Mesendoderm (in vitro differentiated cells): Measurements from ENCODE around the gene CCNY.

Source experiments
- DNase-seq: peaks from one replicate; pipeline ENCODE4 v3.0.0; 2013
- H2AK5ac ChIP-seq: 2 replicates; pipeline ENCODE4 v1.6.1; 2013; ENCODE audit warnings: low read length, inconsistent platforms
- H2BK120ac ChIP-seq: 2 replicates; pipeline ENCODE4 v1.6.1; 2013; ENCODE audit warnings: low read depth, mild to moderate bottlenecking, low read length, moderate library complexity, mixed read lengths
- H2BK15ac ChIP-seq: replicated peaks from 2 replicates; pipeline ENCODE4 v1.6.1; 2013; ENCODE audit warnings: low read depth, mild to moderate bottlenecking, moderate library complexity
- H2BK5ac ChIP-seq: 2 replicates; pipeline ENCODE4 v1.6.1; 2013; ENCODE audit warnings: low read length, inconsistent platforms
- H3K18ac ChIP-seq: 2 replicates; pipeline ENCODE4 v1.6.1; 2013; ENCODE audit warnings: mild to moderate bottlenecking, low read length, mixed read lengths
- H3K23ac ChIP-seq: one replicate; pipeline ENCODE4 v1.6.1; 2013; ENCODE audit warnings: low read length
- H3K27ac ChIP-seq: 2 replicates; pipeline ENCODE4 v1.5.1; 2013; ENCODE audit warnings: low read depth, mild to moderate bottlenecking, inconsistent platforms, low read length, moderate library complexity
- H3K27me3 ChIP-seq: 2 replicates; pipeline ENCODE4 v1.6.1; 2013; ENCODE audit warnings: low read length, control low read depth, mild to moderate bottlenecking, inconsistent platforms; ENCODE audit not compliant: insufficient read depth, poor library complexity
- H3K36me3 ChIP-seq: 2 replicates; pipeline ENCODE4 v1.6.1; 2013; ENCODE audit warnings: low read length, inconsistent platforms; ENCODE audit not compliant: control insufficient read depth, insufficient read depth
- H3K4ac ChIP-seq: one replicate; pipeline ENCODE4 v1.6.1; 2013; ENCODE audit warnings: low read depth, mild to moderate bottlenecking, low read length, moderate library complexity
- H3K4me1 ChIP-seq: 2 replicates; pipeline ENCODE4 v1.6.1; 2013; ENCODE audit warnings: low read depth, low read length, inconsistent platforms; ENCODE audit not compliant: control insufficient read depth
- H3K4me2 ChIP-seq: 2 replicates; pipeline ENCODE4 v1.6.1; 2013; ENCODE audit warnings: low read length
- H3K4me3 ChIP-seq: 2 replicates; pipeline ENCODE4 v1.5.1; 2013; ENCODE audit warnings: mild to moderate bottlenecking, low read length
- H3K56ac ChIP-seq: one replicate; pipeline ENCODE4 v1.6.1; 2013; ENCODE audit warnings: low read length
- H3K79me1 ChIP-seq: 2 replicates; pipeline ENCODE4 v1.6.1; 2013; ENCODE audit warnings: low read length, inconsistent platforms
- H3K79me2 ChIP-seq: 2 replicates; pipeline ENCODE4 v1.6.1; 2013; ENCODE audit warnings: mild to moderate bottlenecking, low read length; ENCODE audit not compliant: control insufficient read depth, insufficient read depth
- H3K9ac ChIP-seq: 2 replicates; pipeline ENCODE4 v1.6.1; 2013; ENCODE audit warnings: low read length, inconsistent platforms
- H4K5ac ChIP-seq: one replicate; pipeline ENCODE4 v1.6.1; 2013; ENCODE audit warnings: low read length
- H4K8ac ChIP-seq: one replicate; pipeline ENCODE4 v1.6.1; 2013; ENCODE audit warnings: low read depth, mild to moderate bottlenecking, control low read depth, low read length, moderate library complexity
- WGBS: extraction: QIAGEN DNeasy Blood & Tissue Kit; methylation state at CpG from one replicate; pipeline ENCODE4 v1.1.7; 2013; ENCODE audit warnings: low lambda C conversion rate, missing lambda C conversion rate; ENCODE audit not compliant: insufficient coverage; ENCODE audit errors: extremely low coverage; 5-methylcytosine and 5-hydroxymethylcytosine counted together

CCNY gene

DNA sequence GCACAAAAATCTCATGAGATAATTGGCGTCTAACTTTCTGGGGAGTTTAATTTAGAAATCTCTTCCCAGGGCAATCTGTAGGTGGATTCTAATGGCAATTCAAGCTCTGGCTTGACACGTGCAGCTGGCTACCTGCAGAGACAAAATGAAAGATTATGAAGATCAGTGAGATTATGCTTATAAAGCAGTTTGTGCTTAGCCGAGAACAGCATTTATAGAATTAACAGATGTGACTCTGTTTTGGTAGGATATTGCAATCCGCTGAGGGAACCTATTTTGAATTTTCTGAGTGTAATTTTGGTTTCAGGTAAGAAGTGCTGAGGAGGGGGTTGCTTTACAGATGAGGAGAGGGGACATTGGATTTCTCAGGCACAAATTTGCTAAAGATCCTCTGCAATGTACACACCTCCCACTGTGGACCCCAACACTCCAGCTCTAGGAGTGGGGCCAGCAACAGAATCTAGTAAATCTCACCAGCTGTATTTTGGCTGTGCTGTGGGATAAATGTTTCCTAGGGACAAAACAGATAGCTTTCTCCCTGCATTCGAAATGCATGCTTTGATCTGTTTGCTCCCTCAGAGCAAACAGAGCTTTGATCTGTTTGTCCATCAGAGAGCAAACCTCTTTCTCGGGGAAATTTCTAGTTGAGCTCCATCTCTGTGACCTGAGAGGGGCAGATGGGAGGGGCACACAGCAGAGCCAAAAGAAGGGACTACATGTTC lies 276.2 kb downstream of the CCNY start:
- no peak overlapping the region for H3K18ac ChIP-seq
- H2BK5ac ChIP-seq = no peak overlapping the region
- H3K4me2 ChIP-seq = no peak overlapping the region
- no peak overlapping the region for H3K23ac ChIP-seq
- H3K27ac ChIP-seq = no peak overlapping the region
- no peaks in the 10 kb centered on the region for H3K27me3 ChIP-seq
- H3K79me2 ChIP-seq = no peaks in the 10 kb centered on the region
- WGBS = no CpG with 5 or more reads among the region's 6 CpGs
- no peak overlapping the region for H4K8ac ChIP-seq
- no peak overlapping the region for H4K5ac ChIP-seq
- H3K79me1 ChIP-seq = no peaks in the 10 kb centered on the region
- H3K4me1 ChIP-seq = no peaks in the 10 kb centered on the region
- H3K56ac ChIP-seq = no peak overlapping the region
- no peak for DNase-seq
- no peaks in the 10 kb centered on the region for H3K36me3 ChIP-seq
- no peak overlapping the region for H2AK5ac ChIP-seq
- no peak overlapping the region for H3K4me3 ChIP-seq
- H2BK15ac ChIP-seq = no peak overlapping the region
- no peak overlapping the region for H3K4ac ChIP-seq
- no peak overlapping the region for H3K9ac ChIP-seq
- no peak overlapping the region for H2BK120ac ChIP-seq

DNA sequence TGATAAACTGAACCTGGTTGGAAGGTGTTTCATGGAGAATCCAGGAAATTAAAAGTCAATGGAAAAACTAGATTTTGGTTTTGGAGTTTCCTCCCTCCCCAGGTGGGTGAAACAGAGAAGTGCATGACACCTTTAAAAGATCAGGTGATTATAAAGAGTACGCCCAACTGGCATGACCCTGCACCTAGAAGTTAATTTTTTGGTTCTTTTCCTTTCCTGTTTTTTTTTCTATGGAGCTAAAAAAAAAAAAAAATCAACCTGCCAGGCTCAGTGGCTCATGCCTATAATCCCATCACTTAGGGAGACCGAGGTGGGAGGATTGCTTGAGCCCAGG lies 276.8 kb downstream of the CCNY start:
- no peak overlapping the region for H2AK5ac ChIP-seq
- no peak overlapping the region for H3K4me2 ChIP-seq
- H3K4me1 ChIP-seq = no peaks in the 10 kb centered on the region
- no peak overlapping the region for H2BK5ac ChIP-seq
- no peak overlapping the region for H3K9ac ChIP-seq
- H3K23ac ChIP-seq = no peak overlapping the region
- H3K27me3 ChIP-seq = no peaks in the 10 kb centered on the region
- no peaks in the 10 kb centered on the region for H3K79me1 ChIP-seq
- DNase-seq = no peak
- no CpG with 5 or more reads among the region's 2 CpGs for WGBS
- H2BK120ac ChIP-seq = no peak overlapping the region
- H2BK15ac ChIP-seq = no peak overlapping the region
- no peak overlapping the region for H3K27ac ChIP-seq
- H3K36me3 ChIP-seq = no peaks in the 10 kb centered on the region
- H4K5ac ChIP-seq = no peak overlapping the region
- H3K18ac ChIP-seq = no peak overlapping the region
- no peak overlapping the region for H3K56ac ChIP-seq
- no peak overlapping the region for H4K8ac ChIP-seq
- no peak overlapping the region for H3K4ac ChIP-seq
- no peaks in the 10 kb centered on the region for H3K79me2 ChIP-seq
- H3K4me3 ChIP-seq = no peak overlapping the region

DNA sequence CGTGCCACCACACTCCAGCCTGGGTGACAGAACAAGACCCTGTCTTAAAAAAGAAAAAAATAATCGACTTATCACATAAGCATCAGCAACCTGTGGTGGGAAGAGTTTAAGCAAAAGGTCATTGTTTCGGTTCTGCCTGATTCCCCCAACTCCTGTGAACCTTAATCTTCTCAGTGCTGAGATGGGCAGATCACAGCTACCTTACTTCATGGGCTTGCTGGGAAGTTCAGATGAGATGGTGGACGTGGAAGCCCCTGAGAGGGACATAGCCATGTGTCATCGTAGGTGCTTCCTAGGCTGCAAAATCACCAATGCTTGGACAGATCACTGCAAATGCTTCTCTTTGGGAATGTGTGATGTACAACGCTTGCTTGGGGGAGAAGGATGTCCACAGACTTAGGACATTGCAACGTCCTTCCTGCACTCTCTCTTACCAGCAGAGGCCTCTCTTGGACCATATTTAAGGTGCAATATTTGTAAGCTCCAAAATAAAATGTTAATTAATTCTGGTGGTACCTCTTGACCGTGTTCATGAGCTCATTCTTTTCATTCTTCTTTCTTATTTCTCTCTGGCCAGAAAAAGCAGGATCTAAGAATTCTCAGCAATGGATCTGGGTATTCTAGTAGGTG lies 277.4 kb downstream of the CCNY start:
- H3K36me3 ChIP-seq = no peaks in the 10 kb centered on the region
- H3K56ac ChIP-seq = no peak overlapping the region
- no peak overlapping the region for H3K23ac ChIP-seq
- H3K79me1 ChIP-seq = no peaks in the 10 kb centered on the region
- H2BK15ac ChIP-seq = no peak overlapping the region
- H3K4me2 ChIP-seq = no peak overlapping the region
- no peak for DNase-seq
- no peaks in the 10 kb centered on the region for H3K79me2 ChIP-seq
- H3K9ac ChIP-seq = no peak overlapping the region
- H2BK120ac ChIP-seq = no peak overlapping the region
- H3K18ac ChIP-seq = no peak overlapping the region
- no peak overlapping the region for H4K8ac ChIP-seq
- no peaks in the 10 kb centered on the region for H3K4me1 ChIP-seq
- H4K5ac ChIP-seq = no peak overlapping the region
- no peak overlapping the region for H3K27ac ChIP-seq
- H2AK5ac ChIP-seq = no peak overlapping the region
- WGBS = no CpG with 5 or more reads among the region's 8 CpGs
- H3K4me3 ChIP-seq = no peak overlapping the region
- no peak overlapping the region for H2BK5ac ChIP-seq
- H3K4ac ChIP-seq = no peak overlapping the region
- no peaks in the 10 kb centered on the region for H3K27me3 ChIP-seq

DNA sequence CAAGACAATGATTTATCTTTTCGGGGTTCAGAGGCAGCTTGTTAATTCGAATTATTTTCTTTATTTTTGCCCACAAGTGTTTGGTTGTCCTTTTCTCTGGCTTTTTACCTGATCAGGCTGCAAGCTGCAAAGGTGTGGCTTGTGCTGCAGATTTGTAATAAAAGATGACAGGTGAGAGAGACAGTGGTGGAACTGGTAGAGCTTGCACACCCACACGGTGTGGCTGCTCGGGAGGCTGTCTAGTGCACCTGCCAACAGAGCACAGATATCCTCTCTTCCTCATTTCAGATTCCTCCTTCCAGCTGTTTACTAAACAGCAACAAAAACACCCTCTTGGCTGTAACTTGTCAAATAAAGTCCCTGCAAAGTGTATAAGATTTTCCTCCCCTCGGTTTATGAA lies 278.0 kb downstream of the CCNY start:
- H2AK5ac ChIP-seq = no peak overlapping the region
- no peak overlapping the region for H3K27ac ChIP-seq
- no peak overlapping the region for H3K4me2 ChIP-seq
- H3K4me3 ChIP-seq = no peak overlapping the region
- H3K79me2 ChIP-seq = no peaks in the 10 kb centered on the region
- no peak overlapping the region for H3K56ac ChIP-seq
- H3K23ac ChIP-seq = no peak overlapping the region
- H3K9ac ChIP-seq = no peak overlapping the region
- no CpG with 5 or more reads among the region's 5 CpGs for WGBS
- no peaks in the 10 kb centered on the region for H3K4me1 ChIP-seq
- no peak overlapping the region for H4K8ac ChIP-seq
- no peak overlapping the region for H3K18ac ChIP-seq
- H3K4ac ChIP-seq = no peak overlapping the region
- no peak overlapping the region for H2BK15ac ChIP-seq
- no peaks in the 10 kb centered on the region for H3K27me3 ChIP-seq
- H3K79me1 ChIP-seq = no peaks in the 10 kb centered on the region
- no peak for DNase-seq
- no peaks in the 10 kb centered on the region for H3K36me3 ChIP-seq
- H4K5ac ChIP-seq = no peak overlapping the region
- H2BK120ac ChIP-seq = no peak overlapping the region
- H2BK5ac ChIP-seq = no peak overlapping the region
